ENCODE data around the gene CUBN. TPM values are rescaled to one million over a fixed set of nuclear protein-coding genes. Genes with fewer than 3 reads are reported as not detected.

Gene CUBN
- total and polyA plus RNA-seq, 9 of the 15 experiments (the other 6 are each of a cell fraction or from before 2014, with no cell fraction given), result 0.04 to 0.33 (median 0.09) TPM

DNA sequence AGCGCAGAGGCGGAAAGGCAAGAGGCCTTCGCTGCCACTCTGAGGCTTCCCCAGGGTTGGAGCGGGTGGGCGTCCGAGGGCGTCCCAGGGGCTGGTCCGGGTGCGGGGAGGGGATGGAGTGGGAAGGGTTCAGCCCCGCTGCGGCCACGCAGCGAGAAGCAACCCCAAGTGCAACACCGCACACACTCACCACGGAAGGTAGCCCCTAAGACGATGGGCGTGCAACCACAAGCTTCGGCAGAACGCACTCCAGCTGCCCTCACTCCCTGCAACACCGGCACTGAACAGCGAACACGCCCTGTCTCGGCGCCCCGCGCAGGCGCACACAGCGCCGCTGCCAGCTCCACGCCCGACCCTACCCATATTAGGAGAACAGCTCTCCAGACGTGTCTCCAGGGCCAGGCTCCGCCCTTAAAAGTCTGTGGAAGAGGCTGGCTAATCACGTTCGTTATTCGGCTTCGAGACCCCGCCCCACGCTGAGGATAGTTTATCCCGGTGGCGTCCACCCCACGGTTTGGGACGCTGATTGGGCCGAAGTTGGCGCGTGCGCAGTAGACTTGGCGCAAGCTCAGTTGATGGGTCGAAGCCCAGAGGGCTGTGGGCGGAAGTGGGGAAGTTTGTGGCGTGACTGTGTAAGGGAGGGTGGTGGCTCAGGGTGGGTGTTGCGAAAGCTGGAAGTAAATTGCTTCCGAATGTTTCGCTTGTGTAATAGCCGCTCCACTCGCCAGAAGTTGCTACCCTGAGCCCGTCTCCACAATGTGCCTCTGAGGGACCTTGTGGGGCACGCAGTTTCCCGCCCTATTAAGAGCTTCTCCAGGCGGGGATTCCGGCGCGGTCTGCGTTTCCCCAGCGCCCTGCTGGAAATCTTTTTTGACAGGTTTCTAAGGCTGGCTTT, 312.2 kb downstream of the CUBN start, which contains the start of gene RSU1 (continued):
- TF ChIP-seq, protein P1, sequence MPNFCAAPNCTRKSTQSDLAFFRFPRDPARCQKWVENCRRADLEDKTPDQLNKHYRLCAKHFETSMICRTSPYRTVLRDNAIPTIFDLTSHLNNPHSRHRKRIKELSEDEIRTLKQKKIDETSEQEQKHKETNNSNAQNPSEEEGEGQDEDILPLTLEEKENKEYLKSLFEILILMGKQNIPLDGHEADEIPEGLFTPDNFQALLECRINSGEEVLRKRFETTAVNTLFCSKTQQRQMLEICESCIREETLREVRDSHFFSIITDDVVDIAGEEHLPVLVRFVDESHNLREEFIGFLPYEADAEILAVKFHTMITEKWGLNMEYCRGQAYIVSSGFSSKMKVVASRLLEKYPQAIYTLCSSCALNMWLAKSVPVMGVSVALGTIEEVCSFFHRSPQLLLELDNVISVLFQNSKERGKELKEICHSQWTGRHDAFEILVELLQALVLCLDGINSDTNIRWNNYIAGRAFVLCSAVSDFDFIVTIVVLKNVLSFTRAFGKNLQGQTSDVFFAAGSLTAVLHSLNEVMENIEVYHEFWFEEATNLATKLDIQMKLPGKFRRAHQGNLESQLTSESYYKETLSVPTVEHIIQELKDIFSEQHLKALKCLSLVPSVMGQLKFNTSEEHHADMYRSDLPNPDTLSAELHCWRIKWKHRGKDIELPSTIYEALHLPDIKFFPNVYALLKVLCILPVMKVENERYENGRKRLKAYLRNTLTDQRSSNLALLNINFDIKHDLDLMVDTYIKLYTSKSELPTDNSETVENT (CRISPR knock-in tag; IDR thresholded peaks at IDR 0.05), result peak; percentile 62
- no peak for TF ChIP-seq SRSF1 (IDR thresholded peaks at IDR 0.05; ENCODE audit: low read depth, low read length)
- TF ChIP-seq, protein P2, sequence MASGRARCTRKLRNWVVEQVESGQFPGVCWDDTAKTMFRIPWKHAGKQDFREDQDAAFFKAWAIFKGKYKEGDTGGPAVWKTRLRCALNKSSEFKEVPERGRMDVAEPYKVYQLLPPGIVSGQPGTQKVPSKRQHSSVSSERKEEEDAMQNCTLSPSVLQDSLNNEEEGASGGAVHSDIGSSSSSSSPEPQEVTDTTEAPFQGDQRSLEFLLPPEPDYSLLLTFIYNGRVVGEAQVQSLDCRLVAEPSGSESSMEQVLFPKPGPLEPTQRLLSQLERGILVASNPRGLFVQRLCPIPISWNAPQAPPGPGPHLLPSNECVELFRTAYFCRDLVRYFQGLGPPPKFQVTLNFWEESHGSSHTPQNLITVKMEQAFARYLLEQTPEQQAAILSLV (tag; IDR thresholded peaks at IDR 0.05), result 0 out of 2 replicates have a peak, but pooled peaks have one; percentile 54
- peak; percentile 76 for TF ChIP-seq EP400 (IDR thresholded peaks at IDR 0.05)
- TF ChIP-seq PML (IDR thresholded peaks at IDR 0.05; ENCODE audit: low read length), result peak; percentile 55; the same call in 1 of the 2 replicates
- TF ChIP-seq TAF15 (IDR thresholded peaks at IDR 0.05; ENCODE audit: low read depth, low read length), result no peak
- no peak for TF ChIP-seq FIP1L1 (IDR thresholded peaks at IDR 0.05; ENCODE audit: low read depth, low read length, poor library complexity, severe bottlenecking)
- no peak for TF ChIP-seq SMARCA5 (IDR thresholded peaks at IDR 0.05)
- TF ChIP-seq, protein P3, sequence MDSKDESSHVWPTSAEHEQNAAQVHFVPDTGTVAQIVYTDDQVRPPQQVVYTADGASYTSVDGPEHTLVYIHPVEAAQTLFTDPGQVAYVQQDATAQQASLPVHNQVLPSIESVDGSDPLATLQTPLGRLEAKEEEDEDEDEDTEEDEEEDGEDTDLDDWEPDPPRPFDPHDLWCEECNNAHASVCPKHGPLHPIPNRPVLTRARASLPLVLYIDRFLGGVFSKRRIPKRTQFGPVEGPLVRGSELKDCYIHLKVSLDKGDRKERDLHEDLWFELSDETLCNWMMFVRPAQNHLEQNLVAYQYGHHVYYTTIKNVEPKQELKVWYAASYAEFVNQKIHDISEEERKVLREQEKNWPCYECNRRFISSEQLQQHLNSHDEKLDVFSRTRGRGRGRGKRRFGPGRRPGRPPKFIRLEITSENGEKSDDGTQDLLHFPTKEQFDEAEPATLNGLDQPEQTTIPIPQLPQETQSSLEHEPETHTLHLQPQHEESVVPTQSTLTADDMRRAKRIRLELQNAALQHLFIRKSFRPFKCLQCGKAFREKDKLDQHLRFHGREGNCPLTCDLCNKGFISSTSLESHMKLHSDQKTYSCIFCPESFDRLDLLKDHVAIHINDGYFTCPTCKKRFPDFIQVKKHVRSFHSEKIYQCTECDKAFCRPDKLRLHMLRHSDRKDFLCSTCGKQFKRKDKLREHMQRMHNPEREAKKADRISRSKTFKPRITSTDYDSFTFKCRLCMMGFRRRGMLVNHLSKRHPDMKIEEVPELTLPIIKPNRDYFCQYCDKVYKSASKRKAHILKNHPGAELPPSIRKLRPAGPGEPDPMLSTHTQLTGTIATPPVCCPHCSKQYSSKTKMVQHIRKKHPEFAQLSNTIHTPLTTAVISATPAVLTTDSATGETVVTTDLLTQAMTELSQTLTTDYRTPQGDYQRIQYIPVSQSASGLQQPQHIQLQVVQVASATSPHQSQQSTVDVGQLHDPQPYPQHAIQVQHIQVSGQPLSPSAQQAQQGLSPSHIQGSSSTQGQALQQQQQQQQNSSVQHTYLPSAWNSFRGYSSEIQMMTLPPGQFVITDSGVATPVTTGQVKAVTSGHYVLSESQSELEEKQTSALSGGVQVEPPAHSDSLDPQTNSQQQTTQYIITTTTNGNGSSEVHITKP (IDR thresholded peaks at IDR 0.05; ENCODE audit: partially characterized antibody), result peak; percentile 68
- TF ChIP-seq ZSCAN29 (IDR thresholded peaks at IDR 0.05), result peak; percentile 36; the same call in 1 of the 2 replicates
- peak; percentile 72 for TF ChIP-seq ZFP36 (IDR thresholded peaks at IDR 0.05; ENCODE audit: low read depth, low read length, partially characterized antibody)
- peak; percentile 75; the same call in 1 of the 2 replicates for TF ChIP-seq ELF4 (CRISPR knock-in tag; IDR thresholded peaks at IDR 0.05)
- no peak for TF ChIP-seq BRD4 (IDR thresholded peaks at IDR 0.05)
- TF ChIP-seq BCL6 (CRISPR knock-in tag; IDR thresholded peaks at IDR 0.05), result no peak
- no peak for TF ChIP-seq ZNF830 (CRISPR knock-in tag; IDR thresholded peaks at IDR 0.05)
- 0 out of 2 replicates have a peak, but pooled peaks have one; percentile 35 for TF ChIP-seq NR4A1 (CRISPR knock-in tag; IDR thresholded peaks at IDR 0.05)
- TF ChIP-seq NR4A1 (tag; IDR thresholded peaks at IDR 0.05), result no peak
- peak; percentile 34; the same call in 1 of the 2 replicates for TF ChIP-seq MTA3 (IDR thresholded peaks at IDR 0.05; ENCODE audit: borderline replicate concordance)
- TF ChIP-seq RCOR1 (IDR thresholded peaks at IDR 0.05; ENCODE audit: borderline replicate concordance in 1 of 2, low read depth in 2 of 2, low read length in 2 of 2), result no peak
- TF ChIP-seq, protein P4, sequence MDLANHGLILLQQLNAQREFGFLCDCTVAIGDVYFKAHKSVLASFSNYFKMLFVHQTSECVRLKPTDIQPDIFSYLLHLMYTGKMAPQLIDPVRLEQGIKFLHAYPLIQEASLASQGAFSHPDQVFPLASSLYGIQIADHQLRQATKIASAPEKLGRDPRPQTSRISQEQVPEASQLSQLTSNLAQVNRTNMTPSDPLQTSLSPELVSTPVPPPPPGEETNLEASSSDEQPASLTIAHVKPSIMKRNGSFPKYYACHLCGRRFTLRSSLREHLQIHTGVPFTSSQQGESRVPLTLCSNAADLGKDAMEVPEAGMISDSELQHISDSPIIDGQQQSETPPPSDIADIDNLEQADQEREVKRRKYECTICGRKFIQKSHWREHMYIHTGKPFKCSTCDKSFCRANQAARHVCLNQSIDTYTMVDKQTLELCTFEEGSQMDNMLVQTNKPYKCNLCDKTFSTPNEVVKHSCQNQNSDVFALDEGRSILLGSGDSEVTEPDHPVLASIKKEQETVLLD (IDR thresholded peaks at IDR 0.05), result peak; percentile 98
- TF ChIP-seq DPF2 (IDR thresholded peaks at IDR 0.05), result peak; percentile 29; the same call in 1 of the 2 replicates

All from K562 (cell line).